Kidney epithelial cell (primary cell): Measurements from ENCODE around the gene IL19. TPM values are rescaled to one million over a fixed set of nuclear protein-coding genes. Genes with fewer than 3 reads are reported as not detected.

Experiments used
- DNase-seq: peaks from one replicate; pipeline ENCODE4 v3.0.0-alpha.2; 2010; ENCODE audit warnings: low read depth
- H3K27me3 ChIP-seq: 2 replicates; pipeline ENCODE4 v1.6.0; 2011; ENCODE audit warnings: low read length; ENCODE audit not compliant: control insufficient read depth, insufficient read depth
- H3K36me3 ChIP-seq: 2 replicates; pipeline ENCODE4 v1.5.1; 2011; ENCODE audit warnings: low read length; ENCODE audit not compliant: control insufficient read depth, insufficient read depth
- H3K4me3 ChIP-seq: 2 replicates; pipeline ENCODE4 v1.5.1; 2011; ENCODE audit warnings: low read depth, mild to moderate bottlenecking, control low read depth, low read length
- CTCF ChIP-seq: IDR thresholded peaks from 2 replicates; pipeline ENCODE4 v1.5.1; 2011; ENCODE audit warnings: mild to moderate bottlenecking, moderate library complexity, low read length, control low read depth, inconsistent platforms; ENCODE audit not compliant: insufficient read depth, poor library complexity, severe bottlenecking
- total RNA-seq: library from RNA; depleted of rRNA; stranded (reverse); fragments of >200 nt; gene quantifications from 2 replicates; pipeline ENCODE4 v1.2.3, GENCODE V29; 2015

IL19 gene
- total RNA-seq, 1 donor from 2014 or later = not detected

- TF ChIP-seq CTCF = no peak
- H3K4me3 ChIP-seq = no peak overlapping the region
- DNase-seq = no peak
Observed at GRCh38 chr1:206829282-206829681, 58.7 kb downstream of the IL19 start.

GRCh38 chr1:206829875-206830274 lies 59.3 kb downstream of the IL19 start:
- Histone ChIP-seq H3K4me3 (no peak overlapping the region), H3K36me3 (no peaks in the 10 kb centered on the region), H3K27me3 (peaks cover 9% of the 10 kb centered on the region)
- TF ChIP-seq CTCF = no peak
- no peak for DNase-seq

More at GRCh38 chr1:206829282-206829681, 58.7 kb downstream of the IL19 start:
- H3K36me3 ChIP-seq = no peaks in the 10 kb centered on the region
- peaks cover 6% of the 10 kb centered on the region for H3K27me3 ChIP-seq

GRCh38 chr1:206831650-206832049 lies 61.1 kb downstream of the IL19 start:
- no peak for TF ChIP-seq CTCF
- no peaks in the 10 kb centered on the region for H3K36me3 ChIP-seq
- DNase-seq = no peak
- no peak overlapping the region for H3K4me3 ChIP-seq
- peaks cover 14% of the 10 kb centered on the region for H3K27me3 ChIP-seq

GRCh38 chr1:206832352-206832880 lies 61.8 kb downstream of the IL19 start:
- H3K27me3 ChIP-seq = peaks cover 14% of the 10 kb centered on the region
- TF ChIP-seq CTCF = no peak

GRCh38 chr1:206833106-206833680 lies 62.6 kb downstream of the IL19 start:
- DNase-seq = no peak
- Histone ChIP-seq H3K4me3 (no peak overlapping the region), H3K36me3 (no peaks in the 10 kb centered on the region), H3K27me3 (peaks cover 14% of the 10 kb centered on the region)
- no peak for TF ChIP-seq CTCF

More at GRCh38 chr1:206832352-206832880, 61.8 kb downstream of the IL19 start:
- no peak overlapping the region for H3K4me3 ChIP-seq
- no peaks in the 10 kb centered on the region for H3K36me3 ChIP-seq
- DNase-seq = no peak

GRCh38 chr1:206833801-206834200 lies 63.2 kb downstream of the IL19 start:
- TF ChIP-seq CTCF = no peak
- peaks cover 14% of the 10 kb centered on the region for H3K27me3 ChIP-seq

More at GRCh38 chr1:206833801-206834200, 63.2 kb downstream of the IL19 start:
- no peak for DNase-seq
- Histone ChIP-seq H3K4me3 (no peak overlapping the region), H3K36me3 (no peaks in the 10 kb centered on the region)
